DMS79 treated with DMSO at 0.1 percent for 48 hours (cell line): Measurements from ENCODE around the gene ALOX15B.
A peak's percentile ranks its signal among the peaks of the same experiment; 100 is the strongest.
"Not testable (repeated sequence)": the region's sequence is repeated elsewhere in the genome, so short reads cannot be mapped to it uniquely, and the experiment has no call there.

Source experiments
- DNase-seq: peaks from one replicate; lab custom pipeline; 2025; lab: John Stamatoyannopoulos, UW

The ALOX15B gene

GRCh38 chr17:8013731-8014557 is 24.9 kb upstream of the ALOX15B start:
- DNase-seq: no peak

- DNase-seq: no peak
Observed at GRCh38 chr17:8014558-8014850, 24.4 kb upstream of the ALOX15B start.

GRCh38 chr17:8015236-8015956 is 23.5 kb upstream of the ALOX15B start:
- no peak for DNase-seq

GRCh38 chr17:8015957-8016631 is 22.8 kb upstream of the ALOX15B start:
- DNase-seq: peak; percentile 4

- DNase-seq: peak; percentile 56
Observed at GRCh38 chr17:8016632-8017424, 22.0 kb upstream of the ALOX15B start.

GRCh38 chr17:8018436-8018835 is 20.4 kb upstream of the ALOX15B start:
- DNase-seq: no peak

GRCh38 chr17:8019166-8019565 is 19.7 kb upstream of the ALOX15B start:
- DNase-seq: no peak

- DNase-seq: no peak
Observed at GRCh38 chr17:8019665-8020650, 18.9 kb upstream of the ALOX15B start.

GRCh38 chr17:8020776-8021564 is 17.9 kb upstream of the ALOX15B start:
- DNase-seq: no peak

- DNase-seq: no peak
Observed at GRCh38 chr17:8021565-8022359, 17.1 kb upstream of the ALOX15B start.

GRCh38 chr17:8022360-8023003 is 16.4 kb upstream of the ALOX15B start:
- DNase-seq: no peak

GRCh38 chr17:8024161-8024560 is 14.7 kb upstream of the ALOX15B start:
- DNase-seq: not testable (repeated sequence)

- no peak for DNase-seq
Observed at GRCh38 chr17:8025176-8025911, 13.5 kb upstream of the ALOX15B start.

GRCh38 chr17:8029121-8029520 is 9.7 kb upstream of the ALOX15B start:
- DNase-seq: no peak

- DNase-seq: no peak
Observed at GRCh38 chr17:8031261-8031661, 7.6 kb upstream of the ALOX15B start.

GRCh38 chr17:8031950-8032349 is 6.9 kb upstream of the ALOX15B start:
- no peak for DNase-seq

- no peak for DNase-seq
Observed at GRCh38 chr17:8032442-8032841, 6.4 kb upstream of the ALOX15B start.

GRCh38 chr17:8039611-8040168 is 831 bp downstream of the ALOX15B start:
- no peak for DNase-seq
